HG03196 (cell line): ENCODE data around the gene GEMIN2.
A peak's percentile ranks its signal among the peaks of the same experiment; 100 is the strongest.
"Not testable (repeated sequence)": the region's sequence is repeated elsewhere in the genome, so short reads cannot be mapped to it uniquely, and the experiment has no call there.

ENCODE experiments used
- ATAC-seq: cut with Tn5 transposase; IDR thresholded peaks from one replicate; pipeline ENCODE4 v1.9.1; 2021; ENCODE audit not compliant: unreplicated experiment

The GEMIN2 gene, protein sequence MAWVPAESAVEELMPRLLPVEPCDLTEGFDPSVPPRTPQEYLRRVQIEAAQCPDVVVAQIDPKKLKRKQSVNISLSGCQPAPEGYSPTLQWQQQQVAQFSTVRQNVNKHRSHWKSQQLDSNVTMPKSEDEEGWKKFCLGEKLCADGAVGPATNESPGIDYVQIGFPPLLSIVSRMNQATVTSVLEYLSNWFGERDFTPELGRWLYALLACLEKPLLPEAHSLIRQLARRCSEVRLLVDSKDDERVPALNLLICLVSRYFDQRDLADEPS

DNA sequence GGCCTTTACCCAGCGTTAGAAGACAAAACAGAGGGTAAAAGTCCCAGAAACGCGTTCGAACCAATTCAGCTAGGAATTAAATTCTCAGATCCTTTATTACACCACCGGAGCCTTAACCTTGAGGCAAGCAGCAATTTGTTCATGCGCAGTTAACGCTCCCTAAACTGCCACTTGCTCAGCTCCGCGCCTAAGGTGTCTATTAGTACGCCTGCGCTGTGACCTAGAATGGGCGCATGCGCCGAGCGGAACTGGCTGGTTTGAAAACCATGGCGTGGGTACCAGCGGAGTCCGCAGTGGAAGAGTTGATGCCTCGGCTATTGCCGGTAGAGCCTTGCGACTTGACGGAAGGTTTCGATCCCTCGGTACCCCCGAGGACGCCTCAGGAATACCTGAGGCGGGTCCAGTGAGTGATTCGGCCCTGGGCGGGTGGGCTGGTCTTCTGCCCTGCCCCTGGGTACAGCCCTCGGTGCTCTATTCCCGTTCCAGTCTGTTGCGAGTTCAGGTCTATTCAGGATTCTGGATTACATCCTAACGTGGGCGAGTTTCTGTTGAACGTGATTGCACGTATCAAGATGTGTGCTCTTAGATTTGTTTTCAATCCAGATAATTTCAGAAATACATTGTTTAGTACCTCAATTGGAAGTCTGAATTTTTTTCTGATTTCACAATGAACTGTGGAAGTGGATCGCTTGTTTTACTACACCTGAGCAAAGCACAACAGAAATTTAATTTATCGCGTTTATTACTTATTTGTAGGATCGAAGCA is at the start of gene GEMIN2:
Gene GEMIN2, plus strand, starts transcription at position 251 of the 766 bp plus-strand sequence. Its CDS starts 16 bp downstream, at position 267.
- ATAC-seq: peak; percentile 88

DNA sequence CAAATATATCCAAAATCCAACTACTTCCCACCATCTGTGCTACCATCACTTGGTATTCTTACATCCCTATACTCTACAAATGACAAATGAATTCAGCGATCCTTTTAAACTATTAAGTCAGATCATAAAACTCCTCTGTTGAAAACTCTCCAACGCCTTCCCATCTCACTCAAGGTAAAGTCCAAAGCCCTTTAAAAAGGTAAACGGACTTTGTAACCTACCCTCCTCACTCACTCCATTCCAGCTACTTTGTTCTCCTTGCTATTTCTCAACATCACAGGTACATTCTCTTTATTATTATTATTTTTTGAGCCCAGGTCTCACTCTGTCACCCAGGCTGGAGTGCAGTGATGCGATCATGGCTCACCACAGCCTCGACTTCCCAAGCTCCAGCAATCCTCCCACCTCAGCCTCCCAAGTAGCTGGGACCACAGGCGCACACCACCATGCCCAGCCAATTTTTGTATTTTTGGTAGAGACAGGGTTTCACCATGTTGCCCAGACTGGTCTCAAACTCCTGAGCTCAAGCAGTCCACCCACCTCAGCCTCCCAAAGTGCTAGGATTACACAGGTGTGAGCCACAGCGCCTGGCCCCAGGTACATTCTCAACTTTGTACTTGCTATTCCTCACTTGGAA is 44.8 kb upstream of the GEMIN2 start:
- not testable (repeated sequence) for ATAC-seq

- no peak for ATAC-seq
These were observed 44.2 kb upstream of the GEMIN2 start for GRCh38 chr14:39069923-39070322.

- no peak for ATAC-seq
These were observed 43.0 kb upstream of the GEMIN2 start for GRCh38 chr14:39071096-39071495.

DNA sequence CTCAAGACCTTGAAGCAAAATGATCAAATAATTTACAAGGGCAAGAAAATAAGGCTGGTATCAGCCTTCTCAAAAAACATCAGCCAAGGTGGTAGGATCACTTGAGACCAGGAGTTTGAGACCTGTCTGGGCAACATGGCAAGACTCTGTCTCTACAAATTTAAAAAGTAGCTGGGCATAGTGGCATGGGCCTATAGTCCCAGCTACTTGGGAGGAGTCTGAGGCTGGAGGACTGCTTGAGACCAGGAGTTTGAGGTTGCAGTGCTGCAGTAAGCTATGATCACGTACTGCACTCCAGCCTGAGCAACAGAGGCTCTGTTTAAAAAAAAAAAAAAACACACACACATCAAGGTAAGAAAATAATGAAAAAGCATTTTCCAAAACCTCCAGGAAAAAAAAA is 33.2 kb upstream of the GEMIN2 start:
- ATAC-seq: no peak

- ATAC-seq: no peak
These were observed 31.0 kb upstream of the GEMIN2 start for GRCh38 chr14:39083127-39083526.

GRCh38 chr14:39085933-39086332 is 28.2 kb upstream of the GEMIN2 start:
- no peak for ATAC-seq

- no peak for ATAC-seq
These were observed 26.6 kb upstream of the GEMIN2 start for GRCh38 chr14:39087493-39087892.

DNA sequence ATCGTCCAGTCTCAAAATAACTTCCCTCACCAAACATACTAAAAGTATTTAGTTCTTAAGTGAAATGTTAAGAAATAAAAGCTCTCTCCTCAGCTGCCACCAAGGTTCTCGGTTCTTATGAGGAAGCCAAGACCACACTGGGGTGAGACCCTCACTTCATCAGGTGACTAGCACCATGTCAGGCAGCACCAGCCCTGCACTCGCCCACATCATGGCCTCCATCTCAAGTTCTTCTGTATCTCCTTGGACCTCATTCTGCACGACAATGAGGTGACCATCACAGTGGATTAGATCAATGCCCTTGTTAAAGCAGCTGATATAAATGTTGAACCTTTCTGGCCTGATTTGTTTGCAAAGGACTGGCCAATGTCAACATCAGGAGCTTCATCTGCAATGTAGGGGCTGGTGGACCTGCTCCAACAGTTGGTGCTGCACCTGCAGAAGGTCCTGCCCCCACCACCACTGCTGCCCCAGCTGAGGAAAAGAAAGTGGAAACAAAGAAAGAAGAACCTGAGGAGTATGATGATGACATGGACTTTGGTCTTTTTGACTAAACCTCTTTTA is 23.5 kb upstream of the GEMIN2 start:
- ATAC-seq: no peak

DNA sequence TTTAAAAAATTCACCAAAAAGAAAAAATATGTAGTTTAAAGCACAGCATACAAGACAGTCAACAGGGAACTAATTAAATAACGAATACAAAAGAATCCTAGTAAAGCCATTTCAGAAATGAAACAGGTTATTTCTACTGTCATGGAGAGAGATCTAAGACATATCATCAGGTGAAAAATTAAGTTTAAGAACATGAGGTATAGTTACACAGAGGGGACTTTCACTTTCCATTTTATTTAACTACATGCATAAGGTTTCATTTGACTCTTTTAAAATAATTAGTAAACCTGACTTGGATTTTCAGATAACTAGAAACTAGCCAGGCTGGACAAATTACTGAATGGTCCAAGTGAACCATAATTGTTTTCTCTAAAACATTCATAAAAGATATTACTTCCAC is 22.4 kb upstream of the GEMIN2 start:
- ATAC-seq: no peak

DNA sequence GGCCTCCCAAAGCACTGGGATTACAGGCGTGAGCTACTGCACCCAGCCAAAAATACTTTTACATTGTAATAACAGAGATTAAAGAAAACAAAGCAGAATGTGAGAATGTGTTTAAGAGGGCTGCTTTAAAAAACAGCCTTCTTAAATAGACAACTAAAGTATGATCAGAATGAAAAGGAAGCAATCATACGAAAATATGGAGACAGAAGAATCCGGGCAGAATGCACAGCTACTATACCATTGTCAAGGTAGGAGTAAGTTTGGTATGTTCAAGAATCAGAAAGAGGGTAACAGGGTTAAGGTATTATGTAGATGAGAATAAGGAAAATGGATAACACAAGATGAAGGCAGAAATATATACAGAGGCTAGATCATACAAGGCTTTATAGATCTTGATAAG is 19.6 kb upstream of the GEMIN2 start:
- ATAC-seq: no peak

GRCh38 chr14:39097159-39097558 is 17.0 kb upstream of the GEMIN2 start:
- ATAC-seq: no peak

DNA sequence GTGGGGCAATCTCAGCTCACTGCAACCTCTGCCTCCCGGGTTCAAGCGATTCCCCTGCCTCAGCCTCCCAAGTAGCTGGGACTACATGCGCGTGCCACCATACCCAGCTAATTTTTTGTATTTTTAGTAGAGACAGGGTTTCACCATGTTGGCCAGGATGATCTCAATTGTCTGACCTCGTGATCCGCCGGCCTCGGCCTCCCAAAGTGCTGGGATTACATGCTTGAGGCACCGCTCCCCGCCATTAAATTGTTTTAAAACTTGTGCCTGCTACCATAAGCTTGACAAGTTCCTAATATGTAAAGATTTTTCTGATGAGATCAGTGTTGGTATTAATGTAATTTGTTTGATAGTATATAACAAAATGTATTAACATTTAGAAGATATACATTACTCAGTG is 14.9 kb upstream of the GEMIN2 start:
- not testable (repeated sequence) for ATAC-seq

DNA sequence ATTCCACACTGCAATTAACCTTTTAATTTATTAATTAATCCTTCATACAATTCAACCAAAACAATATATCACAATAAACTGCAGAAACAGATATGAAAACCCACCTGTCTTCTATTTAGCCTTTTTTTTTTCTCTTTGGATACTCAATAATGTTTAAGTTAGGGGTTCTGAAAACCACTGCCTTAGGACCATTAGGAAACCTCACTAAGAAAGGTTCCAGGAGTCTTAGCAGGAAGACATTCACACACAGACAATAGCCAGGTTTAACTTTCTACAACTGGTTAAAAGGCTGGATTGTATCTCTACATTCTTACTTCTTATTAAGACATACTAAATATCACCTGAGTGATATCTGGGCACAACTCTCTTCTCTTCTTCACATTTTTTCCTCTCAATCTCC is 14.4 kb upstream of the GEMIN2 start:
- no peak for ATAC-seq

DNA sequence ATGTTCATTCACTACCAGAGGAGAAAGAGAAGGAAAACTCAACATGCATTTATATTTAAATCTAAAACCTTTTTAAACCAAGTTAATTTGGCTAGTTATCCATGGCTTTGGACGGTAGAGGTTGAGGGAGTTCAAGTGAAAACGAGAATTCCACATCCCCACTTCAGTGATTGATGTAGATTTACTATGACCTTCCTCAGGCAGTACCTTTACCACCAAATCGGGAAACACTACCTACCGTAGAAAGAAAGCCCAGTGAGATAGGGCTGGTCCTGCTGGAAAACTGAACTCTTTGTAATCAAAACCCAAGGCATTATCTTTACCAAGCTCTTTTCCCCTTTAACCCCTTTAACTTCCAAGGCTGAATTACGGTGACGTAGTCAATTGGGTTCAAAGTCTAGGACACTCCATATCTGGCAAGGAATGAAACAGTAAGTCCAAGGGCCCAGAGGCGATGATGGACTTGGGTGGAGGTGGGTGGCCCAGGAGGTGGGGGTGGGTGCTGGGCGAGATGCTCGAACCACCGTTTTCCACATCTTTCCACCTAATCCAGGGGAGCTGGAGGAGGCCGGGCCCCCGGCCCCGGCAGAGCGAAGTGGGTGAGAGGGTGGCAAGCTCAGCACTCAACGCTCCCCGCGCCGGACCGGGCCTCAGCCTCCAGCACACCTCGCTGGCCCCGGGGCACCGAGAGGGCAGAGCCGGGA is 11.7 kb upstream of the GEMIN2 start:
- ATAC-seq: peak; percentile 23

- peak; percentile 96 for ATAC-seq
These were observed 10.9 kb upstream of the GEMIN2 start, which contains the start of gene SEC23A for GRCh38 chr14:39102969-39103957. TSS of gene SEC23A (minus strand) at chr14:39103235. CDS start at chr14:39096118, 7,117 bp downstream.

GRCh38 chr14:39104078-39104801 is 9.9 kb upstream of the GEMIN2 start:
- not testable (repeated sequence) for ATAC-seq

DNA sequence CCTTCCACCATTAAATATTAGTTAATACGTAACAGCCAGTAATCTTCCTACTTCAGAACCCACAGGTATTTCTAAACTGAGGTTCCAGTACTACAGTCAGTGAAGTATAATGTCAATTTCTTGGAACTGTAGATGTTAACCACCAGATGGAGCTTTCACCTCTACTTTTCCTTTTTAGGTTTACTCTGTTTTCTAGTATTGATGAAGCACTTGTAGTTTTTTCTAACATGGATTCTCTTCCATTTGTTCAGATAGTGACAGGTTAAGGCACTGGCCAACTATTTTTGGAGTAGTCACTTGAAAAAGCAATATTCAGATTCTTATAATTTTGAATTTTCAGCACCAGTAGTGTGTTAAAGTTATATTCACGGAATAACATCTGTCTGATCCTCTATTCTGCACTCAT is 6.5 kb upstream of the GEMIN2 start:
- ATAC-seq: no peak

GRCh38 chr14:39108791-39109190 is 5.3 kb upstream of the GEMIN2 start:
- ATAC-seq: no peak
